Measurements from ENCODE around the gene OSTN. TPM values are rescaled to one million over a fixed set of nuclear protein-coding genes. Genes with fewer than 3 reads are reported as not detected.

The OSTN gene
- total RNA-seq, 4 donors from 2014 or later: not detected

GRCh38 chr3:191306428-191306827 is 107.4 kb downstream of the OSTN start:
- H3K4me1 ChIP-seq: no peaks in the 10 kb centered on the region
- no peaks in the 10 kb centered on the region for H3K27me3 ChIP-seq
- no peak for DNase-seq (ENCODE audit: low spot score in 2 of 2)
- no peaks in the 10 kb centered on the region for H3K9me3 ChIP-seq
- 90% methylated on average over 4 of the region's 4 CpGs for WGBS, 2 donors
- TF ChIP-seq CTCF (IDR thresholded peaks at IDR 0.05) (no peak), POLR2A (IDR thresholded peaks at IDR 0.05) (no peak), EP300 (IDR thresholded peaks at IDR 0.05) (no peak)
- no peak overlapping the region for H3K27ac ChIP-seq
- no peak overlapping the region for H3K4me3 ChIP-seq
- no peaks in the 10 kb centered on the region for H3K36me3 ChIP-seq

GRCh38 chr3:191307341-191307740 is 108.3 kb downstream of the OSTN start:
- no peaks in the 10 kb centered on the region for H3K4me1 ChIP-seq
- no peak overlapping the region for H3K27ac ChIP-seq
- WGBS, 2 donors: 74% methylated on average over 4 of the region's 4 CpGs
- H3K4me3 ChIP-seq: no peak overlapping the region
- H3K36me3 ChIP-seq: no peaks in the 10 kb centered on the region
- DNase-seq (ENCODE audit: low spot score in 2 of 2): no peak
- no peaks in the 10 kb centered on the region for H3K9me3 ChIP-seq
- TF ChIP-seq POLR2A (IDR thresholded peaks at IDR 0.05) (no peak), CTCF (IDR thresholded peaks at IDR 0.05) (no peak), EP300 (IDR thresholded peaks at IDR 0.05) (no peak)
- H3K27me3 ChIP-seq: no peaks in the 10 kb centered on the region

GRCh38 chr3:191313296-191313695 is 114.3 kb downstream of the OSTN start:
- 77 to 94% methylated on average over 2 of the region's 2 CpGs for WGBS, 2 donors
- Histone ChIP-seq H3K4me1 (no peaks in the 10 kb centered on the region), H3K27me3 (no peaks in the 10 kb centered on the region), H3K27ac (no peak overlapping the region), H3K4me3 (no peak overlapping the region), H3K9me3 (no peaks in the 10 kb centered on the region), H3K36me3 (no peaks in the 10 kb centered on the region)
- no peak for DNase-seq (ENCODE audit: low spot score in 2 of 2)
- TF ChIP-seq POLR2A (IDR thresholded peaks at IDR 0.05): no peak
- TF ChIP-seq EP300 (IDR thresholded peaks at IDR 0.05): no peak
- TF ChIP-seq CTCF (IDR thresholded peaks at IDR 0.05): no peak

GRCh38 chr3:191314109-191314728 is 115.2 kb downstream of the OSTN start:
- no peak overlapping the region for H3K4me3 ChIP-seq
- no peaks in the 10 kb centered on the region for H3K36me3 ChIP-seq
- TF ChIP-seq CTCF (IDR thresholded peaks at IDR 0.05) (no peak), EP300 (IDR thresholded peaks at IDR 0.05) (no peak), POLR2A (IDR thresholded peaks at IDR 0.05) (no peak)
- no peaks in the 10 kb centered on the region for H3K27me3 ChIP-seq
- no peaks in the 10 kb centered on the region for H3K9me3 ChIP-seq
- H3K27ac ChIP-seq: no peak overlapping the region
- H3K4me1 ChIP-seq: no peaks in the 10 kb centered on the region
- DNase-seq (ENCODE audit: low spot score in 2 of 2): no peak
- WGBS, 2 donors: 78 to 86% methylated on average over 5 of the region's 5 CpGs

Other genes with a start within 250 kb of the OSTN start
- gene CCDC50, start 130.2 kb downstream of the OSTN start, total RNA-seq: 10 to 100 TPM; 83.5 to 99.6 (median 94.2) TPM
- 1 to 10 TPM in 1 of 4 donors, under 1 TPM in 1, not detected in 2; 0.90 to 2.7 TPM for gene UTS2B, start 131.3 kb downstream of the OSTN start, total RNA-seq

Measured in tibial nerve (tissue), 4 donors.